HEK293 (cell line): ENCODE results near the gene PTH2.

Source experiments
- CTCF ChIP-seq: fragments of 450-650 bp; formaldehyde crosslinking; IDR thresholded peaks from 2 replicates; pipeline ENCODE4 v1.5.1; 2016; ENCODE audit warnings: missing biosample characterization, missing genetic modification characterization
- SETDB1 ChIP-seq: IDR thresholded peaks from one replicate; pipeline ENCODE4 v1.6.1; 2017; ENCODE audit warnings: mild to moderate bottlenecking, low read length, moderate library complexity, mixed read lengths; ENCODE audit not compliant: insufficient read length
- YY1 ChIP-seq: fragments of 450-650 bp; formaldehyde crosslinking; IDR thresholded peaks from 2 replicates; pipeline ENCODE4 v1.5.1; 2018; ENCODE audit warnings: missing biosample characterization, missing genetic modification characterization
- YY2 ChIP-seq: fragments of 450-650 bp; formaldehyde crosslinking; IDR thresholded peaks from 2 replicates; pipeline ENCODE4 v1.5.1; 2016; ENCODE audit warnings: missing biosample characterization, missing genetic modification characterization
- ZBTB1 ChIP-seq: fragments of 450-650 bp; formaldehyde crosslinking; IDR thresholded peaks from 2 replicates; pipeline ENCODE4 v1.5.1; 2016; ENCODE audit warnings: missing biosample characterization, missing genetic modification characterization
- ZNF174 ChIP-seq: fragments of 450-650 bp; formaldehyde crosslinking; IDR thresholded peaks from 2 replicates; pipeline ENCODE4 v1.5.0; 2017; ENCODE audit warnings: missing biosample characterization, mild to moderate bottlenecking, missing genetic modification characterization
- ZNF23 ChIP-seq: fragments of 450-650 bp; formaldehyde crosslinking; IDR thresholded peaks from 2 replicates; pipeline ENCODE4 v1.5.1; 2016; ENCODE audit warnings: missing biosample characterization, missing genetic modification characterization, borderline replicate concordance

- TF ChIP-seq YY1 (no peak), CTCF (tag by site-specific recombination) (no peak), ZNF23 (tag by site-specific recombination) (no peak), ZBTB1 (tag by site-specific recombination) (no peak), ZNF174 (tag by site-specific recombination) (no peak), SETDB1 (no peak), YY2 (tag by site-specific recombination) (no peak)
These were observed 7.4 kb downstream of the PTH2 start for GRCh38 chr19:49415810-49416200.
